HL-60/S4 treated with retinoic acid at 250 ng/mL for 4 days and 3 days (cell line): ENCODE data around the gene ANKS6.

Source experiments
- in situ Hi-C: fragments of 300-500 bp; cut with MboI; formaldehyde crosslinking; loops from 2 replicates; pipeline ENCODE4 v1.7.0; 2022; ENCODE audit warnings: low sequenced_read_pairs

Gene ANKS6

DNA sequence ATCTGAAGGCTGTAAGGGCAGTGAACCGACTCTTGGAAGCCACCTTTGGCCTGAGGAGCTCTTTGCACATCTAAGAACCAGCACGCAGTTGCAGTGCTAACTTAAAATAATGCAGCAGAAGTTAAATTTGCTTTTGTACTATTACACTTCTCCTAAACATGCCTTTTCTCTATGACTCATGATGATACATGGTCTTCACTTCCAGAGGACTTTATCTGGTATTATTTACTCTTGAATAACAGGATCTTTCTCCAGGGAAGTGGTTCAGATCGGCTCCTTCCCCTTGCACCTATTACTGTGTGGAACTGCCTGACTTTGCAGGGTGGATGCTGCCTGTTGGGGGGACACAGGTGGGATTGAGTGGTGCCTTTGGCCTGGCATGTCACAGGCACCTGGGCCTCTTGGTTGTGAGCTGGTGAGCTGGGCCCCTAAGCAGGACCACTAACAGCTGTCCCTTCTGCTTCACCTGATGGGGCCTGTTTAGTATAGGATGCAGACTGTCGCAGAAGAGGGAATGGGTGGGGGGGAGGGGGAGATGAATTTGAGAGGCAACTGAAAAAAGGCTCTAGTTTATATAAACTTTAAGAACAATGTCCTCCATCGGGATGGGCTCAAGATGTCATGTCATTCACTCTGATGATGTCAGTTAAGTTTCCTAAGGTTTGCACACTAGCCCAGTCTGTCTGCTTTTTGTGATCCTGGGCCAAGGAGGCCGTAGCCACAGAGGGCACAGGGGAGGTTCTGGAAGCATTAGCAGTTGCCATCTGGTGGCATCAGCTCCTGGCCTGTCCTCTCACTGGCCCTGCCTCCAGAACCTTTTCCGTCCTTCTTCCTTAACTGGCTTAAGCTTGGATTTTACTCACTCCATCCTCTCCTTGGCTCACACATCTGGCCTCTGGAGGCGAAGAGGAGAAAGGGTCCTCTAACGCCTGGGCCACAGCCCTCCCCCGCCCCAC is 53.8 kb downstream of the ANKS6 start:
- in situ Hi-C loops: no loop called here

DNA sequence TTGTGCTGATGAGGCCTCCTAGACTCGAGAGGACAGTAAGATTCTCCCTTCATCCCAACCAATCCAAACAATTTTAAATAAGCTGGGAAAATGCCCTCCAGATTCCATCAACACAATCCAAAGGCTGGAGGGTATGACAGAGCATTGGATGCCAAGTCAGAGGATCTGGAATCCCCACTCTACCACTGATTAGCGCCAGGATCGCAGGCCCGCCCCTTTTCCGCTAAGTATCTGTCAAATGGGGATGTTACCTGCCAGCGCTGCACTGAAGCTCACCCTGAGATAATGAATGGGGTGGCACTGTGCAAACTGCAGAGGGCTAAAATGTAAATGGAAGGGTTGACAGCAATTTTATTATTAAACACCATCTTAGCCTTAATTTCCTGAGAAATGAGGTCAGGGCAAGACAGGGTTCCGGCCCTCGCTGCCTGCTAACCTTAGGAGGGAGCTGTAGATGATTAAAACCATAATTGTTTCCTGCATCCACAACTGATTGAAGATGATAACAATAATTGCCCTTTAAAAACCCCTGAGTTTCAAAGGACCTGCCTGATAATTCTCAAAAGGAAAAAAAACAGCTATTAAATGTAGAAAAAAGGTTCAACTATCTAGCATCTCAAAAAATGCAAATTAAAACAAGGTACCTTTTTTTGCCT is 56.0 kb downstream of the ANKS6 start:
- in situ Hi-C loops: no loop called here

DNA sequence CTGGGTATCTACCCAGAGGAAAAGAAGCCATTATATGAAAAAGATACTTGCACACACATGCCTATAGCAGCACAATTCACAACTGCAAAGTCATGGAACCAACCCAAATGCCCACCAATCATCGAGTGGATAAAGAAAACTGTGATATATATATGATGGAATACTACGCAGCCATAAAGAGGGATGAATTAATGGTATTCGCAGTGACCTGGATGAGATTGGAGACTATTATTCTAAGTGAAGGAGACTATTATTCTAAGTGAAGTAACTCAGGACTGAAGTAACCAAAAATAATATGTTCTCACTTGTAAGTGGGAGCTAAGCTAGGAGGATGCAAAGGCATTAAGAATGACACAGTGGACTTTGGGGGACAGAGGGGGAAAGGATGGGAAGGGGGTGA is 57.6 kb downstream of the ANKS6 start:
- in situ Hi-C loops: no loop called here

DNA sequence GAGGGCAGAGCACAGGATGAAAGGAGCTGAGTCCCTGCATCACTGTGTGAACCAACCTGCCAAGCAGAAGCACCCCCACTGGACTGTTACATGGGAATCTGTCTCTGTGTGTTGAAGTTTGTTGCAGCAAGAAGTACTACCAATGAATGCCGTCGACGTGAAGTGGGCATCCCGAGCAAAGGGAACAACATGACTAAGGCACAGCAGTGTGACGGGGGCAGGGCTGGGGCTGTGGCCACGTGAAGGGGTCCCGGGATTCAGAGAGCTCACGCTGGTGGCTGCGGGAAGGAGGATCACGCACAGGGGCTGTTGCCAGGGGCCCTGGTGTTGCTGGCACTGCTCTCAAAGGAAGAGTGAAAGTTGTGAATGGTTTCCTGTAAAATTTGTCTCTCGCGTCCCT is 60.1 kb downstream of the ANKS6 start:
- in situ Hi-C loops: no loop called here

DNA sequence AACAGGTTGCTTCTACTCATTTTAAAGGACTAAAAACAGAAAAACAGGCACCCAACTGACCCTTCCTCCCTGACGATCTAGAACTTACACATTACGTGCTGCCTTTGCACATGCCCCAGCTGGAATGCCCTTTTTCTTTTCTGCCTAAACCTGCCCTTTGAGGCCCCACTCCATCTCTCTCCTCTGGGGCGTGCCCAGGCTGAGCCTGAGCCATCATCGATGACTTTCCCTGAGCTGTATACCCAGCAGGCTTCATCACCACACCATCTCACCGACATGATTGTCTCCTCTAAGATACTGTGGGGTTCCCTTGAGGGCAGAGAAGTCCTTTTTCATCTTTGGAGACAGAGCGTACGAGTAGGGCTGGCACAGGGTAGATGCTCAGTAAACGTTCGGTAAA is 63.6 kb downstream of the ANKS6 start:
- in situ Hi-C loops: no loop called here

DNA sequence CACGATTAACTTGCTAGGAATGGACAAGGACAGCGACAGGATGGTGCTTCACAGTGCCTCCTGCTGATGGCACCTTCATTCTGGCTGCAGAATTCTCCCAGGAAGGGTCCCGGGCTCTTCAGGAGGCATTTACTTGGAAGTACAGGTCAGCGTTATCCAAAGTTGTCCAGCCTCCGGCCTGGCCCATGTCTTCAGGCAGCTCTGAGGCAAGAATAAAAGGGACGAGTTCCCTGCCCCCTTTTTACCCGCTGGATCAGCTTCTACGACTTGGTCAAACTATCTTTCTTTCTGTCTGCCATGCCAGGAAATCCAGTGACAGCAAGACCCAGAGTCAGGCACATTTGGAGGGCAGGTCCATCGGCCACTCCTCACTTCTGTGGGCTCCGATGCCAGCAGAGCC is 64.3 kb downstream of the ANKS6 start:
- in situ Hi-C loops: no loop called here

DNA sequence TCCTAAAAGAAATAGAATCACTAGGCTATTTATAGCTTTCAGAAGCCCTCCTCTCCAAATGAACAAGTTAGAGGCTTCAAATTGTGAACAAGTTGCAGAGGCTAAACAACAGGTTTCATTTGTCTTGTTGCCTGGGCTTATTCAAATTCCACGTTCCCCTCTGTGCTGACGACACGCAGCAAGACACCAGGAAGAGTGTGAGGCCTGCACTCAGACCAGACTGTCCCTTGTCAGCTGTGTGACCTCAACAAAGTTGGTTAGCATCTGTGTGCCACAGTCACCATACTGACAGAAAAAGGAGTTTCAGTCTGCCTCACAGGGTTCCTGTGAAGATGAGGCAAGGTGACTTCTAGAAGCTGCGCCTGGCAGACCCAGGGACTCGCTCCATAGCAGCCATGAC is 65.5 kb downstream of the ANKS6 start:
- in situ Hi-C loops: no loop called here

DNA sequence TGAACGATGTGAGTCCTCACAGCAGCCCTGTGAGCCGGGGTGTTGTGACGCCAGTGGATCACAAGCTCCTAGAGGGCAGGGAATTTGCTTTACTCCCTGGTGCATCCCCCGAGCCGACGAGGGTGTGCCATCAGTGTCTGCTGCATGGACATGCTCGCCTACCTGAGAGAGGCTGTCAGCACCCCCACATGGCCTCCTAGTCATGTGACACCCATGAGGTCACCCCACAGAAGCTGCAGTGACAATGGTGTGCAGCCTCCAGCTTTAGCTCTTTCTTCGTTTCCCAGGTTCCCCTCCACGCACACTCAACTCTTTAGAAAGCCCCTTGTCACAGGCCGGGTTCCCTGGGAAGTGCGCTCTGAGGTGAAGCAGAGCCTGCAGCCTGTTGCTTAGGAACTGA is 67.9 kb downstream of the ANKS6 start:
- in situ Hi-C loops: no loop called here

DNA sequence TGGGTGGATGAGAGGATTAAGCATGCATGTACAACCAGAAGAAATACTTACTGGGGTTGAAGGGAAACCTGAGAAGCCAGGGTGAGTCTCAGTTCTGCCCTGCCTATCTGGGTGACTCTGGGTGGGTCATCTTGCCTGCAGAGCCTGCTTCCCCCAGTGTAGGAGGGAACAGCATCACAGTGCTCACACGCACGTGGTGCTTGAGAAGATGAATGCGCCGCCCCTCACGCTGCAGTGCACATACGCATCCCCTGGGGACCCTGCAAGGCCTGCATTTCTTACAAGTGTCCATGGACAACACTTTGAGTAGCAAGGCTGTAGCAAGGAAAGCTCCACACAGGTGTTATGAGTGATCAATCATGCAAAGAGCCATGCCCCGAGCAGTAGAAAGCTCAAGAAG is 68.9 kb downstream of the ANKS6 start:
- in situ Hi-C loops: no loop called here

DNA sequence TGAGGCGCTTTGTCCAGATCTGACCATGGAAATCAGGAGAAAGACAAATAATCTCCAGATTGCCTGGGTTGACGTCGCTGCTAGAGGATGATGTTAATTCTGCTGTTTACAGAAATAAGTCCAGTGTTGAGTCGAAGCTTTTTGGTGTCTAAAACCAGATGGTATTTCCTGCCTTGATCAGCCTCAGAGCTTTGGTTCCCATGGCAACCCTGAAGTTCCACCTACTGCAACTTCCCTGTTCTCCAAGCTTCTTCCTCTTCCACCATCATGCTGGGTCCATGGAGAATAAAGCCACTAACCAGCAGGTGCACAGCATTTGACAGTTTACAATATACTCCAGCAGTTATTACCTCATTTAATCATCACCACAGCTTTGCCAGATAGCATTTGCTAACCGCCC is 69.6 kb downstream of the ANKS6 start:
- in situ Hi-C loops: no loop called here

DNA sequence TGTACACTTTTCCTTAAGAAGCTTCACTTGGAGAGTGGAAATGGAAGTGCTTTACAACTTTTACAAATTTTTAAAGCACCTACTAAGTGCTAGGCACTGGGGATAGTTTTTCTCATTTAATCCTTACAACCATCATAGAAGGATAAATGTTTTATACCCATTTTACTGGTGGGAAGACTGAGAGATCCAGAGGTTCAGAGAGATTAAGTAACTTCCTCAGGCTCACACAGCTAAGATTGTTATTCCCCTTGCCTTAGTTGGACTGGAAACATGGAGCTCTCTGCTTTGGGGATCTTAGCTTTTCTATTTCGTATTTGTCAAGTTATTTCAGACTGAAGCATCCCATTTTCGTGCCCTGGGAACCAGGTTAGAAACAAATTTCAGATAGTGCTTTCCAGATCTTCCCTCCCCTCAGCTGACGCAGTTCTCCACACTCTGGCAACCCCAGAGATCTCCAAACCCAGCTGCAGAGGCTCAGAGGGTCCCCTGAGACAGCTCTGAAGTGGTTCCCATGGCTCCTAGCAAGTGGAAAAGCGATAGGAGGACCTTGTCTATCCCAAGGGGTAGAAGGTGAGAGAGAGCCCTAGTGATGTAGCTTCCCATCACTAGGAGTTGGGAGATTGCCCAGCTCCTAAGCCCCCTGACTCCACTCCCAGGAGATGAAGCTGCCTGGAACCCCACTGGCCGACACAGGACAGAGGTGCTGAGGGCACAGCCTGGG is 71.4 kb downstream of the ANKS6 start:
- in situ Hi-C loops: no loop called here

DNA sequence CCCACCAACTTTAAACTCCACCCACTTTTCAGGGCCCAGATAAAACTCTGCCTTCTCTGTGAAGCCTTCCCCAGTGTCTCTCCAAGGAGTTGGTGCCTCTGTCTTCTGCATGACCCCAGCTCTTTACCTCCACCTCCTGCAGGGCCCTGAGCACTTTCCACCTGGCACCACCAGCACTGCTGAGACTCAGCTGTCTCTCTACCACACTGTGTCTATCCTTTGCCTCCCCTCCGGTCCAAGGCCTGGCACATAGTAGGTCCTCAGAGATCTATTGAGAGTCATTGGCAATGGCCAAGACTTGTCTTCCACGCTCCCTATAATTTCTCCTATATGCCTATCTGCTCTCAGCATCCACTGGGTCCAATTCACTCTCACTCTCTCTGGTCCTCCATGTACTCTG is 74.7 kb downstream of the ANKS6 start:
- in situ Hi-C loops: no loop called here

DNA sequence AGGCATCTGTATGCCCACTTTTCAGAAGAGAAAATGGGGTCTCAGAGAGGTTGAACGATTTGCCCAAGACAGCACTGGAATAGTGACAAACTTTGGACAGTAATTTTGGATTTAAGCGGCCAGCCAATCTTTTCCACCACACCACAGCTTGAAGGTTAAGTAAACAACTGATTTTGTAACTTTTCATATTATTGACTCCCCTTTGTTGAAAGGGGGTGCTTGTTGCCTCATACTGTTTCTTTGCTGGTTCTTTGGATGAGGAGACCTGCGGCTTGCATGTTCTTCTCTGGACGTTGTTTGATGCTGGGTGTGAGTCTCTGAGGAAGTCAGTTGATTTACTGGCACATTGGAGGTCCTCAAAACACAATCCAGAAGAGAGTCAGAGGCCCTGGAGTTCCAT is 76.0 kb downstream of the ANKS6 start:
- in situ Hi-C loops: no loop called here

DNA sequence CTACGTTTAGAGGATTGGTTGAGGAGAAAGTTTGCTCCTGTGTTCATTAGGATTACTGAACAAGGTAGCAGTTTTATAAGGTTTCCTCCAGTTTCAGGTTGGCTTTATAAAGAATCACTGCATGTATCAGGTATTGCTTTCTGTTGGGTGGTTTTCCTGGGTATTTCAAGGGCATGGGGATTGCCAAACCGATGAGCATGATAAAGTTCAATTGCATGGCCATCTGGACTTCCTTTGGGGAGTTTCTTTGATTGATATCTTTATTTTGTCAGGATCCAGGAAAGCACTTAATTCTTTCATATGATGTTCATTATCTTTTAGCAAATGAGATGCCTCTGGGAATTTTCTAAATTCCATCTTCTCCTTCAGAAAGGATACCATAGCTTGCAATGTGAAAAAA is 77.3 kb downstream of the ANKS6 start:
- in situ Hi-C loops: no loop called here

DNA sequence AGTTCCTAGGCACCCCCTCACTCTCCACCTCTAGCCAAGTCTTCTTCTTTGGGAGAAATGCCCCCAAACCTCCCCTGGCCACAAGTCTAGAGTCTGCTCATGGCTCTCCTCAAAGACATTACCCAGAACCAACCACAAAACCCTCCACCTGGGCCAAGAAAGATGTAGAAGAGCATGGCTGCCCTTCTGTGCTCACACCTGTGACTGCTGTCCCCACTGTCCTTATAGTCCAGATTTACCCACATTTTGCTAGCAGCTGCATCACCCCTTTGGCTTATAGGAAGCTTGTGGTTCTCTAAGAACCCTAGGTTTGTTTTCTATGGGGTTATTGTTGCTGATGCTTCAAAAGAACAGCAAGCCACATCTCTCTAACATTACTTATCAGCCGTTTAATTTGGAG is 81.5 kb downstream of the ANKS6 start:
- in situ Hi-C loops: no loop called here

DNA sequence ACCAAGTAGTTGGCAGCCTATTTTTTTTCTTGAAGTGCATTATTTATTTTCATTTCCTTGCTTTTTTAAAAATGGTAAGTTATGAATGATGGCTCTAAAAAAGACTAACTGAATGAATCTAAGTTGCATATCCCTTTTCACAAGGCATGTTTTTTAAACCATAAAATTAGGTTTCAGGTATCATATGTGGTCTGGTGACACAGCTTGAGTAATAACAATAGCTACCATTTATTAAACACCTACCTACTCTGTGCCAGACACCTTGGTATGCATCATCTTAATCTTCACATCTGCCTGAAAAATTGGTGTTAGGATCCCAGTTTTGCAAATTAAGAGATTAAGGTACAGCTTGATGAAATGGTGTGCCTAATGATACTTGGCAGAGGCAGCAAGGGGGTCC is 83.4 kb downstream of the ANKS6 start:
- in situ Hi-C loops: no loop called here

DNA sequence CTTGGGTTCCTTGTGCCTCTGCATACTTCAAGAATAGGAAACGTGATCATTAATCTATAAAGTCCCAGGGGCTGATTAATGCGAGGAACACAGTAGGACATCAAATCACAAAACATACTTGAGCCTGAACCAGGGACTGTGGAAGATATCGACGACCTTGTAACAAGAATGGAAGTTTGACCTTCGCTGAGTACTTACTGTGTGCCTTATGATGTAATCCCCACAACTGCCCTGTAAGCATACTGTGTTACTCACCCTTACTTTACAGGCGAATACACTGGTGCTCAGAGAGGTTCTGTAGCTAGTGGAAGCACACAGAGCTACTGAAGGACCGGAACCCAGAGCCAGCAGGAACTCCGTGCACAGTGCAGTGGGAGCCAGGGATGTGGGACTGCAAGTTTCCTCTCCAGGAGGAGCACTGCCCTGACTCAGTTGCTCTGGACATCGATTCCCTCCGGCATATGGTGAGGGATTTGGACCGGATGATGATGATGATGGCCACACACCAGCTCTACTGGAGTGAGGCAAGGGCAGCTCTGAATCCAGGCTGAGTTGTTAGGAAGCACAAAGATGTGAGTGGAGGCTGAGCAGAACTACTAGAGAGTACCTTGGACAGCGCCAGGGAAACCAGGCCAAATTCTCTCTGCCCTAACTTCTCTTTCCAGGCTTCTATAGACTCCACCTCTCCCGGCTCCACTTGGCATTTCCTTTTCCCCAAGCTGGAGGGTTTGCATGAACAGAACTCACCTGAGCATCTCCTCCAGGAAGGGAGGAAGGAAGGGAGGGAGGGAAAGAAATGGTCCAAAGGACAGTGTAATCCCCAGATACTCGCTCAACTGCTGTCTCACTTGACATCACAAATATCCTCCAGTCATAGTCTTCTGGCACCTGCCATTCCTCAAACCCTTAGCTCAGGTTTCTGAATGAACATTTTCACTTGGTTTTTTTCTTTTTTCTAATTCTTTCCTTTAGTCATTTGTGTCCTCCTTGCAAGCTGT is 86.1 kb downstream of the ANKS6 start:
- in situ Hi-C loops: no loop called here

DNA sequence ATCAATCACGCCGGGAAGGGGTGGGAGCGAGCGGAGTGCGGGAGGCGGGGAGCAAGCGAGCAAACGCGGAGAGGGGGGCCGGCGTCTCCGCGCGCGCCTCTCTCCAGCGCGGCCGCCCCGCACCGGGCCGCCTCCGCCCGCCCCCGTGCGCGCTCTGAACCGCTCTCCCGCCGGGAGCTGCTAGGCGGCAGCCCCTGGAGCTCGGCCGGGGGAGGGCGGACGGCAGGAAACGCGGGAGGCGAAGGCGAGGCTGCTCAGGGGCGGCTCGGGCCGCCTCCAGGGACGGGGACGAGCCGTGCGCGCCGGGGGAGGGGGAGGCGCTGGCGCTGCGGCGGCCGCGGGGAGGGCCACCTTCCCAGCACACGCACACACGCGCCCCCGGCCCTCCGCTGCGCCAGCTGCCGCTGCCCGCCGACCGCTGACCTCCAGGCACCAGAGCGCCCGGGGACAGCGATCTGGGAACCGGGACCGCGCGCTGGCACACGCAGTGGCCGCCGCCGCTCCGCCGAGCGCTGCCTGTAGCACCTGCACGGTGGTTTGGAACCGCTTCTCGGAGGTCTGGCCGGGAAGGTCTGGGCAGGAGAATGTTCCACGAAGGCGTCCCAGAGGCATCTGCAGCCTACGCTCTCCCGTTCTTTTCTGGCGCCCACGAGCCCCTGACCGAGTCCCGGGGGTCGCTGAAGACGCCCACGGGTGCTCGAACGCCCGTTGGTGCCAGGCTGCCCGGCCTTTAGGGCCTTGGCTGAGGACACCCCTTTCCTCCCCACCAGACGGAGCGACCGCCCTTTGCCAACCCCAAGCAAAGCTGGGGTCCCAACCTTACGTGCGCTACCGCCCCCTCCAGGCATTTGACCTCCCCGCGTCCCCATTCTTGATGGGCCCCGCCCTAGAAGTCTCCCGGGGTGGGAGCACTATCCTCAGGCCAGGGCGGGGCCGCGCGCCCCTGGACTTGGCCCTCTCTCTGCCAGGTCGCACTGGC is 87.1 kb downstream of the ANKS6 start, which contains the start of gene GABBR2:
GABBR2 (minus strand) TSS at position 3 of the 979 bp plus-strand sequence. CDS start 198 bp downstream, outside the sequence.
- in situ Hi-C loops: no loop called here
